Left ventricle myocardium superior (tissue), 1 donor: Measurements from ENCODE around the gene FGD4. TPM values are rescaled to one million over a fixed set of nuclear protein-coding genes. Genes with fewer than 3 reads are reported as not detected.

Source experiments
- ATAC-seq: fragments of 200-7000 bp; cut with Tn5 transposase; one replicate; pipeline ENCODE4 v1.9.1; 2020; ENCODE audit warnings: mild to moderate bottlenecking, moderate library complexity
- DNase-seq: peaks from one replicate; pipeline ENCODE4 v3.0.0-alpha.2; 2020
- intact Hi-C: fragments of 100-400 bp; cut with micrococcal nuclease; formaldehyde crosslinking; loops from one replicate; pipeline ENCODE4 v1.11.0; 2022
- total RNA-seq: library from RNA; stranded (reverse); fragmentation: NEBNext Ultra II Directional; extraction: Animal tissue kit (Norgen Biotek cat#: 25700); gene quantifications from one replicate; pipeline ENCODE4 v1.2.1, GENCODE V29; 2021
- donor health status: DM: no; HTN: yes; CAD: no; lungs with severe emphysema.

Gene FGD4
- total RNA-seq, 1 donor from 2014 or later, result 21.7 TPM

DNA sequence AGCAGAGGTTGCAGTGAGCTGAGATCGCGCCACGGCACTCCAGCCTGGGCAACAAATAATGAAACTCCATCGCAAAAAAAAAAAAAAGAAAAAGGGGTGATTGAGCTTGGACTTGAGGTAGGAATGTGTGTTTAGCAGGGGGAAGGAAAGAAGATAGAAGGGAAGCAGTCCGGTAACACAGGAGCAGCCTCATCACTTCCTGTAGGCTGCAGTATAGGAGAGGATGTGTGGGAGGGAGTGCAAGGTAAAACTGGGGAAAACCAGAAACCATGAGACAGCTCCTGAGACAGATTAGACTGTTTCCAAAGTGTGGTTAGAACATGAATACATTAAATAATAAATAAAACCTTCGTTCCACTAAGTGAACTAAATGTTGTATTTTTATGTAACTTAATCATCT lies 49.2 kb downstream of the FGD4 start:
- intact Hi-C loops, result no loop called here
- DNase-seq, result no peak
- ATAC-seq, result no peak

DNA sequence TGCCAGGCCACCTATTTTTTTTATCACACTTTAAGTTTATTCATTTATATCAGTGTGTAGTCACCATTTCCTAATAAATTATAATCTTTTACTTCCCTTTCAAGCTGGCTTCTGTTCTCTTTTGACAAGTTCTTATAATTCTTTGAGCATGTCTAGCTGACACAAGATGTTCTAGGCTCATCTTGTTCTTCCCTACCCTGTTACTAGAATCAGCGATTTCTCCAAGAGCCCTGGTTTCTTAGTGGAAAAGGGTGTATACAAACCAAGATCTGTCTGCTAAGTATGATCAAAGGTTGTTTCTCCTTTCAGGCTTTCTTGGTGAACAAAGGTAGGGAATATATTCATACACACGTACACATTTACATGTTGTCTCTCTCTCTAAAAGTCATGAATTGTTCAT lies 51.0 kb downstream of the FGD4 start:
- intact Hi-C loops, result loop anchor here (10.0 kb wide), 1 partner anchor 94 kb away; no protein-coding TSS in a partner anchor

DNA sequence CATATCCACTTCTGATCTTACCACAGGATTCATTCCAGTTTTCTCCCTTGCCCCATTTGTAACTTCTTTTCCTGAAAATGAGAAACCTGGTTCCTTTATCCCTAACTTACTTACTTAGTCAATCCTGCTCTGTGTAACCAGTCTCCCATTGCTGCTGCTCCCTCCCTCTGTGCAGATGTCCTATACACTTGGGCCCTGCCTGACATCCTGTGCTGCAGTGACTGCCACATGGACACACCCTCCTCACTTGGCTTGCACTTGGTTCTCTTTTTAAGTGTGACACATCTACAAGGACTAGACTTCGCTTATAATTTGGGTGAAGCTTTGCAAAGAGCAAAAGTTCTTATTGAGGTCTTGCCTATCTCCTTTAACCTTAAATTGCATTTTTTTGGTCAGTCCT lies 51.4 kb downstream of the FGD4 start:
- ATAC-seq (peak; percentile 58), DNase-seq (no peak)
- intact Hi-C loops, result loop anchor here (10.0 kb wide), 1 partner anchor 94 kb away; no protein-coding TSS in a partner anchor

More for the DNA sequence above, 51.0 kb downstream of the FGD4 start:
- DNase-seq (no peak), ATAC-seq (no peak)

DNA sequence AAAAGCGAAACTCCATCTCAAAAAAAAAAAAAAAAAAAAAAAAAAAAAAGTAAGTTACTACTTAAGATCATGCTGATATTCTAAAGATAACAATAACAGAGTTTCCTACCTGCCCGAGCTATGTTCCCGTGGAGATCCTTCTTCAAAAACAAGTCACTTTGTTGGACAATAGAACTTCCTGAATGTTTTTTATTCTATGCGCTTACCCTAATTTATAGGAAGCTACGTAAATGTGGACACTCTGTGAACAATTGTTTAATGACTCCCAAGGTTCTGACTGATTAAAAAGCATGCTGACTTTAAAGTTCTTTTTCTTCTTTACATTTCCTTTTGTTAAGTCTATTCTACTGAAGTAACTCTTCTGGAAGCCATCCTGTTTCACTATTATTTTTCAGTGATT lies 52.5 kb downstream of the FGD4 start:
- intact Hi-C loops, result loop anchor here (10.0 kb wide), 1 partner anchor 93 kb away; no protein-coding TSS in a partner anchor
- ATAC-seq, result no peak

DNA sequence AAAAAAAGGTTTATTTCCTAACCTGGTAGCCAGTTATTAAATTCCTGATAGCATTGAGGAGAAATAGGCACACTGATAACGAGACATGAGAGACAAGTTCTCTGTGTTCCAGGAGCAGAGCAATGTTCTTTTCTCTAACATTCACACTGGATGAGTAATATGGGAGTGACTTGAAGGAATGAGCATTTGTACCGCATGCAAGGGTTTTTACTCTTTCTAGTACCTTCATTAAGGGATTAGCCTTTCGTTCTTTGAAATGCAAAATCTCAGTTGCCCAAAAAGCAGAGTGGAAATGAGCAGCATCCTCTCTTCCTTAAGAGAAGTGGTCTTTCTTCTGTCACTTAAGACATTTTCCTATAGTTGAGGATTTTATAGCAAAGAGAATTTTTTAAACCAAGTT lies 54.7 kb downstream of the FGD4 start:
- intact Hi-C loops, result loop anchor here (2.0 to 10.0 kb wide), 2 partner anchors 91 to 203 kb away; no protein-coding TSS in a partner anchor
- DNase-seq (no peak), ATAC-seq (peak; percentile 63)

More for the DNA sequence above, 52.5 kb downstream of the FGD4 start:
- no peak for DNase-seq

DNA sequence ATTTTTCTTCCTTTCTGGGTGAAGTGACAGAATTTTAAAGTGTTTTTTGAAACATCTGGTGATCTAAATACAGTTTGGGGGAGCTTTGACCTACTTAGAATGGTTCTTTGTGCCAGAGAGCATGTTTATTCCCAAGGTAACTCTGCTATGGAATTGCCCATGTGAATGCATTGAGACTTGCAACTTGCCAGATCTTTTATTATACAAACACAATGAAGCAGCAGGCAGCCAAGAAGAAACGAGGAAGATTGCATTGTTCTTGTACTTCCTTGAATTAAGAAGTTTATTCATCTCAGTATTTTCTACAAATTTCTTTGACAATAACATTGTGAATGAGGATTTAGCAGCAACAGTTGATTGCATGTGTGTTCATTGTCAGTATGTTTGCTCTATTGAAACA lies 55.5 kb downstream of the FGD4 start:
- peak; percentile 24 for ATAC-seq
- no peak for DNase-seq
- intact Hi-C loops, result loop anchor here (2.0 to 10.0 kb wide), 2 partner anchors 90 to 202 kb away; no protein-coding TSS in a partner anchor

DNA sequence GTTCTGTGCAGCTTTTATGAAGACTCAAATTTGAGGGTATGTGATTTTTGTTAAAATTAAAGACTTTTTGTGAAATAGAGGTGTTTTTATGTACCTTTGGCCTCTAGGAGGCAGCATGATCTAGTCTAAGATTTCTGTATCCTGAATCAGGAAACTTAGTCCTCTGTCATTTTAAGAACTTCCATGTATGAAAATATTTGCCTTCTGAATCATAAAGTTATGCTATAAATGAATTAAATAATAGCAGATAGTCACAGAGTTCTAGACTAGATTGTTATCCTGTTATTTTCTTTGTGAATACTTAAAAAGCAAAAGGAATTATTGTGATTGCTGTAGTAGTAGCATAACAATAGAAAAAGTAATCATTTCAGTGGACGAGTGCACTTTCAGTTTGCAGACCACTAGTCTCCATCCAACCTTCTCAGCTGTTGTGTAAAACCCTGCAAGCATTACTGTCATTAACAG lies 56.3 kb downstream of the FGD4 start:
- intact Hi-C loops, result loop anchor here (2.0 to 10.0 kb wide), 2 partner anchors 89 to 201 kb away; no protein-coding TSS in a partner anchor
- ATAC-seq, result peak; percentile 68
- DNase-seq, result no peak

DNA sequence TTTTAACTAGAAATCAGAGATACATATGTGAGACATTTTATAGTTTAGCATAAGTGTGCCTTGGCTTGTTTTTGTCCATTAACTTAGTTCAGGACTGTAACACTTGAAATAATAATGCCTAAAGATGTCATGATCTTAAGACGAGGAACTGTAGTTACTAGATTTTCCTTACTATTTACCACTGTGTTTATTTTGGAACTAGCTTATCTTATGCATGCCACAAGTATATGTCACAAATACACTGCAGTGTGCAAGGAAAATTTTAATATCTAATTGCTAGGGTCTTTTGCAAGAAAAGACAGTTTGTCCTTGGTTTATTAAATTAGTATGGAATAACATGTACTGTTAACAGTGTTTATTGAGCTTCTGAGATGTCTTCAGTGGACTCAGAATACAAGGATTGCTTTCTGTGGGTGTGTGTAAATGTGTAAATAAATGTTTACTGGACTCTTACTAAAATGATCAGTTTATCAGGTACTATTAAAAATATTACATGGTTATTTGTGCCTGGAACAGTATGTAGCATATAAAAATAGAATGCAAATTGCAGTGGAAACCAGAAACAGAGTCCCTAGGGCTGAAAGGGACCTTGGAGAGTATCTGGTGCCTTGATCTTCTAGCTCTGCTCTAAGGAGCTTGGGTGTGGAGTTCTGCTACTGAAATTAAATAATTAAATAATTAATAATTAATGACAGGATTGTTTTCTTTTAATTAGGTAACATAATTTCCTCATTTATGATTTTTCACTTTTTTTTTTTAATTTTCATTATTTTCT lies 58.1 kb downstream of the FGD4 start:
- ATAC-seq, result peak; percentile 49
- DNase-seq, result no peak
- intact Hi-C loops, result loop anchor here (10.0 kb wide), 1 partner anchor 87 kb away; no protein-coding TSS in a partner anchor

DNA sequence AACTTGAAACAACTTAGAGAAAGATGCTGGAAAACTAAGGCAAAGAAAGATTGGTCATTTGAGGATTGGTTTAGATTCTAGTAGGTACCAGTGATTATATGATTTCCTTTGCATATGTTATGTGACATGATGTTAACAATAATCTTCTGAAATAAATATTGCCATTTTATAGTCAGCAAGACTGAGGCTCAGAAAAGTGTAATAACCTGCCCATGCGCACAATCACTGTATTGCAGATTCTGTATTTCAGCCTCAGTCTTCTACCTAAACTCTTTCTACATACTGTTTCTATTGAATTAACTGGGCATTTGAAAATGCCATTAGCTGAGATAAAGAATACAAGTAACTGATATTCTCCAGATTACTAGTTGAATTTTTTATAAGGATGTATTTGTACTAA lies 61.3 kb downstream of the FGD4 start:
- intact Hi-C loops, result no loop called here
- ATAC-seq, result no peak

DNA sequence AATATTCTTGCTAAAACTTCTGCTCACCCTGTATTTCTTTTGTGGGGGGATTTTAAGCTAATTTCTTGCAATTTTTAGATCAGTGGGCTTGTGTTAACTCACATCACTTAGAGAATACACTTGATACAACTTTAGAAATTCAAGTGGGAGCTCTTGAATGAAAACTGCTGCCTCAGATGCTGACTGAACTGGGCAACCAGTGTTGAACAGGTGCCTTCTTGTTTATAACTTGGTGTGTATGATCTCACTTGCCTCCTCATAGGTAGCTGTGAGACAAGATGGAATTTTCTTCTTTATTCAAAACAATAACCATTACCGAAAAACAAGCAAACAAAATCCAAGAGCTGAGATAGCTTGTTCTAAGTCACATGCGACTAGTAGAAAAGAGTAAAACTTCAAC lies 63.5 kb downstream of the FGD4 start:
- ATAC-seq (peak; percentile 26), DNase-seq (no peak)
- intact Hi-C loops, result no loop called here

More for the DNA sequence above, 61.3 kb downstream of the FGD4 start:
- DNase-seq, result no peak

DNA sequence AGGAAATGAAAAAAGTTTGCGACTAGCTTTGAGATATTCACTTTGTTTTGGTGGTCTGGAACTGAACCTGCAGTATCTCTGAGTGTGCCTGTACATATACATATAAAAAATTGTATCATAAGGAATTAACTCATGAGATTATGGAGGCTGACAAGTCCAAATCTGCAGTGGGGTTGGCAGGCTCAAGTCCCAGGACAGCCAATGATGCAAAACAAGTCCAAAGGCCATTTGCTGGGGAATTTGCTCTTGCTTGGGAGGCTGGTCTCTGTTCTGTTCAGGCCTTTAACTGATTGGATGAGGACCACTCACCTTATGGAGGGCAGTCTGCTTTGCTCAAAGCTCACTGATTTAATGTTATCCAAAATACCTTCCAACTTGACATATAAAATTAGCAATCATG lies 66.8 kb downstream of the FGD4 start:
- no peak for ATAC-seq
- DNase-seq, result no peak
- intact Hi-C loops, result no loop called here

DNA sequence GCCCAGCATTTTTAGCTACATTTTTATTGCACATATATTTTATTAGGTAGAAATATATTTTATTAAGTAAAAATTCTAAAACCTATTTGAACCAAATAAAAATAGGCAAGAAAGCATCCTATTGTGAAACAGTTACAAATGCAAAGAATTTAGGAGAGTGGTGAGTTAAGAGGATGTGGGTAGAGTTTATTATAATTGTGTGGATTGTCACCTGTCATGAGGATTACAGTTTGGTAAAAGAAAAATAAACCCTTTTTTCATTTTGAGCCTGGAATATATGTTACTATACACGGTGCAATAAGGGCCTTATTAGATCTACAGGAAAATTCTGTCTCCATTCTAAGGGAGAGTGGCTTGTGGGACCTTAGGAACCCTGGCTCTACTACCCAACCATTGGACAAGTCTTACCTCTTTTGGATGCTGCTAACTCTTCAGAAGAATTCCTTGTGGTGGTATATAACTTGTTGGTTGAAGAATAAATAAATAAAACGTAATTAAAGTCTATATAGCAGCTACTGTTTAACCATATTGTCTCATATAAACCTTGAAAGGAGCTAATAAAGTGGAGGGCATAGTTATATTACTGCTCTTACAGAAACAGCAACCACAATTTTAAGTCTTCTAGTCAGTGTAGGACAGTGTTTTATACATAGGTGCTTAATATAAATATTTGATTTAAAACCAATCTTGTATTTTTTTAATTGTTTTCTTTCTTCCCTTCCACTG lies 67.8 kb downstream of the FGD4 start:
- ATAC-seq, result no peak

DNA sequence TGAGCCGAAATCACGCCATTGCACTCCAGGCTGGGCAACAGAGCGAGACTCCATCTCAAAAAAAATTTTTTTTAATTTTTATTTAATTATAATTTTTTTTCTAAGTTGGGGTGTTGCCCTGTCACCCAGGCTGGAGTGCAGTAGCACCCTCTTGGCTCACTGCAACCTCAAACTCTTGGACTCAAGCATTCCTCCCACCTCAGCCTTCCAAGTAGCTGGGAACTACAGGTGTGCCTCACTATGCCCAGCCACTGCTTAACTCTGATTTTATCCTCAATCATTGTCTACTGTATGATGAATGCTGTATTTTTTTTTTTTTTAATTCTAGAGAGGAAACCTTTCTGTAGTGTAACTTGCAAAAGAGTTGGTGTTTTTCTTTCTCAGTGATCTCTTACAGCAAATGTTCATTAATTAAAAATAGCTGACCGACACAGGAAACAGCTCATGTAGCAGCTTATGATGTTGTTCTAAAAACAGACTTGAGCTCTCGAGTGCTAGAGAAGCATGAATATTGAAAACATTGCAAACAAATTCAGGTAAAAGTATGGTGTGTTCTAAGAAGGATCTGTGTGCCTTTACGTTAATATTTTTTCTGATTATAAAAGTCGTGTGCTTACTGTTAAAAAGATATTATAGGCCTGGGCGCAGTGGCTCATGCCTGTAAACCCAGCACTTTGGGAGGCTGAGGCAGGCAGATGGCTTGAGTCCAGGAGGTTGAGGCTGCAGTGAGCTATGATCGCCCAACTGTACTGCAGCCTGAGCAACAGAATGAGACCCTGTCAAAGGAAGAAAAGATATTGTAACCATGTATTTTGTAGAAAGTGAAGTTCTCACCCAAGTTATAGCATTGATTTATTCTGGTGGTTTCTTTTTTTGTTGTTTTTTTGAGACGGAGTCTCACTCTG lies 68.9 kb downstream of the FGD4 start:
- DNase-seq (no peak), ATAC-seq (peak; percentile 79)
- intact Hi-C loops, result no loop called here

More for the DNA sequence above, 67.8 kb downstream of the FGD4 start:
- no peak for DNase-seq
- intact Hi-C loops, result no loop called here

DNA sequence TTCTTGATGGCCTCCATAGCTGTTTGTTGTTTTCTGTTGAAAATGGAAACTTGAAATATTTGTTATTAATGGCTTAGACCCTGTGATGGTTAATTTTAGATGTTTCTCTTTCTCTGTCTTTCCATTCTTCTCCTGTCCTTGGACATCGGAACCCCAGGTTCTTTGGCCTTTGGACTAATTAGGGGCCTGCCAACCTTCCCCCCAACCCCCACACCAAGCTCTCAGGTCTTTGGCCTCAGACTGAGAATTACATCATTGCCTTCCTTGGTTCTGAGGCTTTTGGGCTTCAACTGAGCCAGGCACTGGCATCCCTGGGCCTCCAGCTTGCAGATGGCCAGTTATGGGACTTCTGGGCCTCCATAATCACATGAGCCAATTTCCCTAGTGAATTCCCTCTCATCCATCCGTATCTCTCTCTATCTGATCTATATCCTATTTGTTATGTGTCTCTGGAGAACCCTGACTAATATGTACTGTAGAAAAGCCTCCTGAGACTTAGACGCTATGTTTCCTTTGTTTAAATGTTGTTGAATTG lies 71.6 kb downstream of the FGD4 start:
- intact Hi-C loops, result no loop called here
- ATAC-seq (no peak), DNase-seq (no peak)

DNA sequence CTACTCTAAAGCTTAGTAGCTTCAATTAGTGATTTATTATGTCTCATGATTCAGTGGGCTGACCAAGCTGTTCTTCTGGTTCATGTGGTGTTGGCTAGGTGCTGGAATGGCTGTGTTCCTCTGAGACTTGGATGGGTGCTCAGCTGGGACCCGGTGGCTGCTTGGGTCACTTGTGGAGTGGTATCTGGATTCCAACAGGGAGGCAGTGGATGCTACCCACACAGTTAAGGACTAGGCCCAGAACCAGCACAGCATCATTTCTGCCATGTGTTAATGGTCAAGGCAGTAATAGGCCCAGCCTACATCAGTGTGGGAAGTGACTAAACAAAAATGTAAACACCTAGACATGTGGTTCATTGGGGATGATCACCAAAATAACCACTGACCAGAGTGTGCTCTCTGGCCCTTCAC lies 72.2 kb downstream of the FGD4 start:
- intact Hi-C loops, result no loop called here
- ATAC-seq, result no peak
- DNase-seq, result no peak

DNA sequence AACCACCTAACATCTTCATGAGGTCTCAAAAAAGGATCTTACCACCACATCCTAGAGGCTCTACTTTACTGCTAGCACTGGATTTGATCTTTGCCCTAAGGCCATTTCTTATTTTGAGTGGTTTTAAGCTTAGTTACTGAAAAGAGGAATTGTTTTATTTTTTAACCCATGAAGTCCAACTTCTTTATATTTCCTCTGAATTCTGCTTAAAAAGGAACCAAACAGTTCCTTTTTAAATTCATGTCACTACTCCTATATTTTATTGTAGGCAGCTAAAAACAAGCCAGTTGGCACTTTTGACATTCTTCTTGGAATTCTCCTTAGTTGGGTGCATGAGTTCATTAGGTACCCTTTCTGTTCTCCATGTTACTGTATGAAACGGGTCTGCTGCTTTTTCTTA lies 76.4 kb downstream of the FGD4 start:
- no peak for DNase-seq
- ATAC-seq, result no peak
- intact Hi-C loops, result no loop called here

DNA sequence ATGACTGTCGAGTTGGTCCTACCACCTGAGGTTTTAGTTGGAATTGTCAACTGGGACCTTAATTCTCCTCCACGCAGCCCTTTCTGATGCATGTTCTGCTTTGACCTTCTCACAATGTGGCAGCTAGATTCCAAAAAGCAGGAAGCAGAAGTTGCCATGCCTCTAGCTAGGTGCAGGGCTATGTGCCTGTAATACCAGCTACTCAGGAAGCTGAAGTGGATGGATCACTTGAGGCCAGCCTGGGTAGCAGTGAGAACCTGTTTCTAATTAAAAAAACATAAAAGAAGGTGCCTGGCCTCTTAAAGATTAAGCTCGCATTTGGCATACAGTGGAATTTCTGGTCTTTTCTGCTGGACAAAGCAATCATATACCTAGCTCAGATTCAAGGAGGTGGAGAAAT lies 77.1 kb downstream of the FGD4 start:
- DNase-seq (no peak), ATAC-seq (peak; percentile 51)

DNA sequence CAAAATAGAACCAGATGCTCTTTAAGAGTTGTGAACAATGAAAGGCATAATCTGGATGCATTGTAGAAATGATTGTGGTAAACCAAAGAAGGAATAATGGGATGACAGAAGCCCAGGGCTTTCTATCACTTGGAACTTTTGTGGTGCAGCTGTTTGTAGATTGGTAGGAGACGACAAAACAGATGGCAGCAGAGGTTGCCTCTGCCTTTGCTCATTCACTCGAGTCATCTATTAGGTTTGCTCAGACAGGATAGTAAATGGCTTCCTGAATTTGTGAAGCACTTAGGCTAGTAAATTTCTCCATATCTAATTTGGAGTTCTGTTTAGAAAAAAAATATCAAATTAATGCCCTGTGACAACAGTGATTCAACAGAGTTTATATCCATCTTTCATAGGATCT lies 78.4 kb downstream of the FGD4 start:
- ATAC-seq (no peak), DNase-seq (no peak)
- intact Hi-C loops, result no loop called here

More for the DNA sequence above, 77.1 kb downstream of the FGD4 start:
- intact Hi-C loops, result no loop called here

DNA sequence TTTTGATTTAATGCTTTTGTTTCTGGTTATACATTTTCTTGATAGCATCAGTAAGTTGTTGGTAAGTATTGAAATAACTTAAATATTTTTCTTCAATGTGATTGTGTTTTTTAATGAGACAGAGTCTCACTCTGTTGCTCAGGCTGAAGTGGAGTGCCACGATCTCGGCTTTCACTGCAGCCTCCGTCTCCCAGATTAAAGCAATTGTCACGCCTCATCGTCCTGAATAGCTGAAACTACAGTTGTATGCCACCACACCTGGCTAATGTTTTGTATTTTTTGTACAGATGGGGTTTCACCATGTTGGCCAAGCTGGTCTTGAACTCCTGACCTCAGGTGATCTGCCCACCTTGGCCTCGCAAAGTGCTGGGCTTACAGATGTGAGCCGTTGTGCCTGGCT lies 78.8 kb downstream of the FGD4 start:
- ATAC-seq, result no peak
- no peak for DNase-seq
- intact Hi-C loops, result no loop called here
